Thyroid gland (tissue), 4 donors: ENCODE data around the gene CIB1.

Experiments
- CTCF ChIP-seq, 6 experiments: fragments of 200-600 bp in 3 of 6; fragments of 450-650 bp in 3 of 6; sonication (generic) in 3 of 6; IDR thresholded peaks; one replicate each; pipeline ENCODE4 v1.5.1; 2016 to 2019; ENCODE audit warnings: antibody characterized with exemption in 6 of 6, mild to moderate bottlenecking in 2 of 6, inconsistent platforms in 1 of 6, moderate library complexity in 1 of 6
- POLR2A ChIP-seq, 2 donors: fragments of 450-650 bp; IDR thresholded peaks; one replicate each; pipeline ENCODE4 v1.6.1; 2017; ENCODE audit warnings: antibody characterized with exemption in 2 of 2, mild to moderate bottlenecking in 2 of 2, moderate library complexity in 1 of 2

GRCh38 chr15:90184119-90184785, 49.5 kb downstream of the CIB1 start:
- no peak for TF ChIP-seq CTCF (IDR thresholded peaks at IDR 0.05)
- peak in 1 of 2 donors; percentile 68 for TF ChIP-seq POLR2A (IDR thresholded peaks at IDR 0.05)
